Muscle of back (tissue), 11 donors: ENCODE data around the gene PRKAR2B. TPM values are rescaled to one million over a fixed set of nuclear protein-coding genes. Genes with fewer than 3 reads are reported as not detected.
A peak's percentile ranks its signal among the peaks of the same experiment; 100 is the strongest.

Source experiments
- DNase-seq, 3 donors: peaks; one replicate each; pipeline versions ENCODE4 v3.0.0 to v3.0.0-alpha.2; 2013
- polyA plus RNA-seq, 10 donors: library from polyadenylated mRNA; unstranded; fragments of 120-200 nt; gene quantifications; one replicate each; pipeline ENCODE4 v1.2.1, GENCODE V29; 2013; ENCODE audit not compliant: insufficient read length in 10 of 10

Gene PRKAR2B
- polyA plus RNA-seq, 10 donors = 4.8 to 10.7 (median 5.8) TPM

- DNase-seq = no peak
Measured at GRCh38 chr7:107179326-107180164, 135.0 kb downstream of the PRKAR2B start.

GRCh38 chr7:107180378-107180777 lies 135.9 kb downstream of the PRKAR2B start:
- peak; percentile 45 to 64 (median 55) for DNase-seq

- DNase-seq = no peak
Measured at GRCh38 chr7:107181172-107181571, 136.7 kb downstream of the PRKAR2B start.

- no peak for DNase-seq
Measured at GRCh38 chr7:107185716-107186115, 141.2 kb downstream of the PRKAR2B start.

GRCh38 chr7:107186240-107186639 lies 141.7 kb downstream of the PRKAR2B start:
- DNase-seq = no peak

GRCh38 chr7:107187774-107188173 lies 143.3 kb downstream of the PRKAR2B start:
- no peak for DNase-seq

- no peak for DNase-seq
Measured at GRCh38 chr7:107190090-107190489, 145.6 kb downstream of the PRKAR2B start.

- DNase-seq = no peak
Measured at GRCh38 chr7:107194052-107194451, 149.5 kb downstream of the PRKAR2B start.

GRCh38 chr7:107196834-107197610 lies 152.5 kb downstream of the PRKAR2B start:
- no peak for DNase-seq

GRCh38 chr7:107201795-107202450 lies 157.4 kb downstream of the PRKAR2B start:
- peak; percentile 27 to 41 (median 34) for DNase-seq

- DNase-seq = no peak
Measured at GRCh38 chr7:107203607-107204006, 159.1 kb downstream of the PRKAR2B start.

GRCh38 chr7:107206136-107206535 lies 161.6 kb downstream of the PRKAR2B start:
- DNase-seq = no peak

GRCh38 chr7:107206706-107207105 lies 162.2 kb downstream of the PRKAR2B start:
- no peak for DNase-seq

GRCh38 chr7:107207459-107207858 lies 163.0 kb downstream of the PRKAR2B start:
- no peak for DNase-seq

GRCh38 chr7:107208024-107208521 lies 163.6 kb downstream of the PRKAR2B start:
- peak; percentile 7 to 43 (median 17) for DNase-seq

- no peak for DNase-seq
Measured at GRCh38 chr7:107208563-107208962, 164.1 kb downstream of the PRKAR2B start.

GRCh38 chr7:107209565-107209964 lies 165.1 kb downstream of the PRKAR2B start:
- no peak for DNase-seq

- no peak for DNase-seq
Measured at GRCh38 chr7:107210400-107210799, 165.9 kb downstream of the PRKAR2B start.
